ENCODE results near the gene PTGDR. TPM values are rescaled to one million over a fixed set of nuclear protein-coding genes. Genes with fewer than 3 reads are reported as not detected.

The PTGDR gene
- total and polyA plus RNA-seq, 2 of the 8 experiments (the other 6 are each of a cell fraction or from before 2014, with no cell fraction given), result 0.22 to 0.83 TPM

GRCh38 chr14:52275372-52275771, 7.9 kb downstream of the PTGDR start:
- no peak overlapping the region for H3K4ac ChIP-seq (replicated peaks; ENCODE audit: insufficient read length, low read depth, low read length)
- DNase-seq (ENCODE audit: low read depth in 1 of 2, low spot score in 2 of 2) (no peak), FAIRE-seq (no peak)
- no peaks in the 10 kb centered on the region for H3K9me3 ChIP-seq (ENCODE audit: insufficient read depth in 2 of 2, low read depth in 1 of 2, low read length in 1 of 2)
- H3K4me1 ChIP-seq (replicated peaks in 1 of 4; ENCODE audit: control insufficient read depth in 3 of 4, insufficient read depth in 4 of 4, low read length in 3 of 4), result peaks cover 0 to 4% (median 0%) of the 10 kb centered on the region in 4 experiments; a peak in 1 of 7 replicates
- TF ChIP-seq SRF (IDR thresholded peaks at IDR 0.05; ENCODE audit: low read depth, low read length) (no peak), RNF2 (IDR thresholded peaks at IDR 0.05; ENCODE audit: borderline replicate concordance, low read depth, low read length, missing control alignments, poor library complexity, severe bottlenecking) (no peak)
- no peak overlapping the region for H3K9ac ChIP-seq (replicated peaks in 1 of 4; ENCODE audit: extremely low read depth in 1 of 4, low read depth in 3 of 4, low read length in 3 of 4)
- ChIA-PET CTCF (ENCODE audit: partially characterized antibody) (interaction anchor here (3.3 kb wide), 1 partner anchor 143 kb away, joined by 20 read pairs; no protein-coding TSS in a partner anchor), POLR2A (ENCODE audit: partially characterized antibody) (no interaction called here)
- H3K79me1 ChIP-seq (ENCODE audit: low read depth, low read length), result no peaks in the 10 kb centered on the region
- no peak overlapping the region for H3K14ac ChIP-seq (ENCODE audit: insufficient read length)
- WGBS, 2 experiments (ENCODE audit: extremely low coverage in 1 of 2, insufficient coverage in 1 of 2, insufficient read length in 1 of 2, insufficient replicate concordance in 2 of 2, low coverage in 1 of 2, low lambda C conversion rate in 2 of 2, missing lambda C conversion rate in 1 of 2), result 86% methylated on average over 3 of the region's 3 CpGs; no CpG with 5 or more reads in 1 of the 2 experiments
- no peak overlapping the region for H3K27ac ChIP-seq (ENCODE audit: low read depth, low read length)
- H2AK5ac ChIP-seq (ENCODE audit: low read depth, low read length), result no peak overlapping the region
- H3K18ac ChIP-seq (ENCODE audit: extremely low read depth, low read length), result no peak overlapping the region
- H2BK120ac ChIP-seq (replicated peaks; ENCODE audit: low read depth, low read length), result no peak overlapping the region
- no peak overlapping the region for H2BK12ac ChIP-seq (ENCODE audit: low read depth, low read length)
- H3K4me2 ChIP-seq (ENCODE audit: insufficient read depth in 1 of 2, low read depth in 2 of 2, low read length in 2 of 2), result no peak overlapping the region
- no peak overlapping the region for H4K8ac ChIP-seq (ENCODE audit: extremely low read depth, insufficient read depth, low read length)
- no peaks in the 10 kb centered on the region for H3K27me3 ChIP-seq (replicated peaks in 1 of 4; ENCODE audit: control insufficient read depth in 3 of 4, extremely low read depth in 1 of 4, insufficient read depth in 3 of 4, low read length in 3 of 4)
- H3K56ac ChIP-seq (replicated peaks; ENCODE audit: insufficient read length, low read depth, low read length), result no peak overlapping the region
- no peak overlapping the region for H2AFZ ChIP-seq (ENCODE audit: low read length)
- no peak overlapping the region for H2BK15ac ChIP-seq (ENCODE audit: low read length)
- no peak overlapping the region for H4K5ac ChIP-seq (ENCODE audit: insufficient read length, low read depth, low read length)
- H3K36me3 ChIP-seq (ENCODE audit: control insufficient read depth in 2 of 4, insufficient read depth in 4 of 4, low read length in 3 of 4), result no peaks in the 10 kb centered on the region
- no peaks in the 10 kb centered on the region for H4K20me1 ChIP-seq (replicated peaks in 1 of 2; ENCODE audit: control insufficient read depth in 1 of 2, insufficient read depth in 2 of 2, low read length in 2 of 2)
- no peak overlapping the region for H2BK20ac ChIP-seq (ENCODE audit: low read length)
- H3K4me3 ChIP-seq (ENCODE audit: extremely low read depth in 1 of 4, insufficient read depth in 2 of 4, low read depth in 3 of 4, low read length in 4 of 4), result no peak overlapping the region
- no peaks in the 10 kb centered on the region for H3K23me2 ChIP-seq (ENCODE audit: low read depth, low read length)
- H3K79me2 ChIP-seq (ENCODE audit: control insufficient read depth in 1 of 2, insufficient read depth in 2 of 2, low read length in 2 of 2), result no peaks in the 10 kb centered on the region
- no peak overlapping the region for H4K91ac ChIP-seq (replicated peaks; ENCODE audit: insufficient read length, low read length)
- H2BK5ac ChIP-seq (ENCODE audit: low read depth, low read length), result no peak overlapping the region
- H3K23ac ChIP-seq (ENCODE audit: insufficient read length), result no peak overlapping the region

Data from H1 (cell line).